CD4-positive, alpha-beta T cell treated with Interleukin-6 at 100 ng/mL for 8 hours (primary cell): ENCODE results near the gene PRKCB.
"Not testable (repeated sequence)": the region's sequence is repeated elsewhere in the genome, so short reads cannot be mapped to it uniquely, and the experiment has no call there.

Source experiments
- DNase-seq: peaks from one replicate; pipeline ENCODE4 v3.0.0-alpha.2; 2020; ENCODE audit warnings: mixed read lengths, low spot score

The PRKCB gene

DNA sequence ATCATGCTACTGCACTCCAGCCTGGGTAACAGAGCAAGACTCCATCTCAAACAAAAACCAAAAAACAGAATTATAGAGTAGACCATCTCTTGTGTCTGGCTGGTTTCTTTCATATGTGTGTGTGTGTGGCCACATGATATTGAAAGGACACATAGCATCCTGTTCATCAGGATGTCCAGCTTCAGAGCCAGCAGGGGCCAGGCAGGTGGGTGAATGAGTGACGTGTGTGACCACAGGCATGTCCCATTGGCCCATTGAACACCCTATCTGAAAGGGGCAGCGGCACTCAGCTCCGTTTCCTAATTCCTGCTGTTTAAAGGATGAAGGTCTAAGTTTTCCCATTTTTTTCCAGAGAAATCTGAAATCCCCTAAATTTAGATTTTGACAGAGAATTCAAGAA is 174.2 kb downstream of the PRKCB start:
- DNase-seq, result no peak

DNA sequence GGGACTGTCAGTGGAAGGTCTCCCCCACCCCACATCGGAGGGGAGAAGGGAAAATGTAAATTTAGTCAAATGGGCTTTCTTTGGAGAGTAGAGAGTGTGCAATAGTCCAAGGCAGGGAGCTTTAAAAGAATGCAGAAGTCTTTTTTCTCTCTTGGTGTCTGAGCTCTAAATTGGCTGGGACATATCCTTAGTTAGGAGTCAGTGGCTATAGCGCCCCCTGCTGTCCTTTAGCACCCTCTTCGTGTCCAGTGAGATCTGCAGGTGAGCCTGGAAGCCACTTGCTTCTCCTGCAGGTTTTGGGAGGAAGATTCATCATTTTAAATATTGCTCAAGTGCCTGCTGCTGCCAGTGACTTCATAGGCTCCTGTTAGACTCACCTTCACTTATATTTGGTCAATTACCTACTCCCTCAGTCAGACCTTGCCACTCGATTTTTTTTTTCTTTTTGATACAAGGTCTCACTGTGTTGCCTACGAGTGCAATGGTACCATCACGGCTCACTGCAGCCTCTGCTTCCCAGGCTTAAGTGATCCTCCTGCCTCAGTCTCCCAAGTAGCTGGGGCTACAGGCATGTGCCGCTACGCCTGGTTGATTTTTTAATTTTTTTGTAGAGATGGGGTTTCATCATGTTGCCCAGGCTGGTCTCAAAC is 174.8 kb downstream of the PRKCB start:
- peak; percentile 83 for DNase-seq

DNA sequence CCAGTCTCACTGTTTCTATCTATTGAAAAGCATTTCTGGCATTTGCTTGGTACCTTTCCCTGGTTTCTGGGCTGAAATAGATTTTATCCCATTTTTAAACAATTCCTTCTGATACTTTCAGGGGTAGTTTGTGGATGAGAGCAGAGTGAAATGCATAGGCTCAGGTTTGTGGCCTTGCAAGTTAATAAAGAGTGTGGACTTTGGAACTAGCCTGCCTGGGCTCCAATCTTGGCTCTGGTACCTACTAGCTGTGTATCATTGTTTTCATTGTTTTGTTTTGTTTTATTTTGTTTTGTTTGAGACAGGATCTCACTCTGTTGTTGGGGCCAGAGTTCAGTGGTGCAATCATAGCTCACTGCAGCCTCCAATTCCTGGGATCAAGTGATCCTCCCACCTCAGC is 175.5 kb downstream of the PRKCB start:
- DNase-seq, result no peak

DNA sequence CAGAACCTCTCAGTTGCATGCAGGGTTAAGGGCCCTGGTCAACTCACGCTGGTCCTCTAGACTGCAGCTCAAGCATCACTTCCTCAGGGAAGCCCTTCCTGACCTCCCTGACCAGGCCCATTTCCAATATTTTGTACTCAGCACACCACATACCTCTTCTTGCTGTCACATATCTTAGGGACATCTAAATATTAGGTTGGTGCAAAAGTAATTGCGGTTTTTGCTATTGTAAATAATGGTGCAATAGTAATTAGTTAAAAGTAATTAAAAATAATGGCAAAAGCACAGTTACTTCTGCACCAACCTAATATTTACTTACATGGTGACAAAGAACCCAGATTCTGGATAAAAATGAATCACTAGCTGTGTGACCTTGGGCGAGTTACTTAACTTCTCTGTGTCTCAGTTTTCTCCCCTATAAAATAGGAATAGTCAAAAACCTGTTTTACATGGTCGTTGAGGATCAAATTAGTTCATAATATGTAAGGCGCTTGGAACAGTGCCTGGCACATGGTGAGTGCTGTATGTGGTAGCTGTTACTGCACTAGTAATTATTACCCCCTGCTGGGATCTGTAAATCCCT is 177.4 kb downstream of the PRKCB start:
- no peak for DNase-seq

DNA sequence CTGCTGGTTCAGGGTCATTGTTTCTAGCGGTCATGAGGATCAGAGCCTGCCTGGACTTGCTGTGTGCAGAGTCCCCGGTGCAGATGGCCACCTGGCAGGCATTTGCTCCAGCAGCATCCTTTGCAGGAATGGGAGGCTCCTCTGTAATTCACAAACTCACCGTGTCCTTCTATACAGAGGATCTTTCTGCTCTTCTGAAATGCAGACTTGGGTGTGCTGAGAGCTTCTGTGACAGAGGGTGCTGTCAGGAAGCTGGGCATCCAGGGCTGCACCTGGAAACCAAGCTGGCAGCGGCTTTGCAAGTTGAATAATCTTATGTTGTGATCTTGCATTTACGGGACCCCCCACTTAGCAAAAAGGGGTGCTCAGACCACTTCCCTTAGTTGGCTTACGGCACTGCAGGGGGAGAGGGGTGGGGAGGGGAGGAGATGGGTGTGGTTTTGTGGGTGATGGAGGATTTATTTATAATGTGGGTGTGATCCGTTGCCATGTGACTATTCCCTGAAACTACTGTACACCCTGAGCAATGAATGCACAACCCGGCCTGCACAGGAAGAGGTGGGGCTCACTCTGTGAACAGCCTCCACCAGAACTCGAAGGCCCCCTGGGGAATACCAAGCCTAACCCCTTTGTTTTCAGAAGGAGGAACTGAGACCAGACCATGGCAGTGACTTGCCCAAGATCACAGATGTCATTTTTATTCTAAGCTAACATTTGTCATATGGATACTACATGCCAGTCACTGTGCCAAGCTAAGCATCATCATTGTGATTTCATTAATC is 178.3 kb downstream of the PRKCB start:
- DNase-seq, result peak; percentile 70

DNA sequence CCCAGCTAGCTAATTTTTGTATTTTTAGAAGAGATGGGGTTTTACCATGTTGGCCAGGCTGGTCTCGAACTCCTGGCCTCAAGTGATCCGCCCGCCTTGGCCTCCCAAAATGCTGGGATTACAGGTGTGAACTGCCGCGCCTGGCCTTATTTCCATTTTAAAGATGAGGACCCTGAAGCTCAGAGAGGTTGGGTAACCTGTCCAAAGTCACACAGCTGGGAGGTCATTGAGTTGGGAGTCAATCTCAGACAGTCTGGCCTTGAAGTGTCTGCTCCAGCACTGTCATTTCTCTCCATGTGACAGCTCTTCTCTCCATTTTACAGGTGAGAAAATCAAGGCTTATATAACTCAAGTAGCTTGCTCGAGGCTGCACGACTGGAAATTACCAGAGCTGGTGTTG is 179.2 kb downstream of the PRKCB start:
- DNase-seq, result not testable (repeated sequence)

DNA sequence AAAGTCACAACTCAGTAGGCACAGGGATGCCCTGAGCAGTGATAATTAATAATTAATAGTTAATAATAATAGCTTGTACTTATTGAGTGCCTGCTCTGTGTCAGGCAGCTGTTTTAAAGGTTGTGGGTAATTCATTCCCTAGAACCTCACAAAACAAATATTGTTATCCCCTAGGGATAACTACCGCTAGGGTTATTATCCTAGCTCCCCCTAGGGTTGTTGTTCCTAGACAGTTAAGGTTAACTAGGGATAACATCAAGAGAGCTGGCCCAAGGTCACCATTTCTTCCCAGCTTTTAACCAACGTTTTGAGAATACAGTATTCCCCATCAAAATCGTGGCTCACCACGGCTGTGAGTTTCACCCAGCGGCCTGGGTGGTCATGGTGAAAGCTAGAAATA is 180.1 kb downstream of the PRKCB start:
- no peak for DNase-seq

DNA sequence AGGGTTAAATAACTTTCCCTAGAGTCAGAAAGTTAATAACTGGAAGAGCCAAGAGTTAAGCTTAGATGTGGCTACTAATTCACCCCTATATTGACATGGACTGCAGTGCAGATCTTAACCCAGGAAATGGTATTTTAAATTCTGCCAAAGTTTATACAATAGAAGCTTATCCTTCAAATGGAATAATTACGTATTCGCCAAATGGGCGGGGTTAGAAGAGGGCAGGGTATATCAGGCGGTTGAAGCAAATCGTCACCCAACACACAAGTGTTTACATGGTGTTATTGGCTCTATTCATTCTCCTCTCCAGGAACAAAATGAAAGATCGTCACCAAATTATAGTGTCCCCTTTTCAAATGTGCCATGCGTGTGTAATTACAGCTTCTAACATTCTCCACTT is 182.7 kb downstream of the PRKCB start:
- DNase-seq, result no peak

DNA sequence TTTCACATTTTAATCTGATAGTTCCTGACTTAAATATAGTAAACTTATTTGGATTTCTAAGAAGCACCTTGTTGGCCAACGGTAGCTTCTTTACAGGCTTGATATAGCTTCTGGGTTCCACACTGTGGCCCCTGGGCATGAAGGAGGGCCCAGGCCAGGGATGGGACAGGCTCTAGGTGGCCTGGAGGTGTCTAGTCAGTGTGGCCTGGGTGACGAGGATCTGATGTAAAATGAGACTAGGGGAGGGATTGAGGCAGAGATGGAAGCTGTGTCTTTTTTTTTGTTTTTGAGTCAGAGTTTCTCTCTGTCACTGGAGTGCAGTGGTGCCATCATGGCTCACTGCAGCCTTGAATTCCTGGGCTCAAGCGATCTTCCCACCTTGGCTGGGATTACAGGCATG is 187.0 kb downstream of the PRKCB start:
- DNase-seq, result no peak

DNA sequence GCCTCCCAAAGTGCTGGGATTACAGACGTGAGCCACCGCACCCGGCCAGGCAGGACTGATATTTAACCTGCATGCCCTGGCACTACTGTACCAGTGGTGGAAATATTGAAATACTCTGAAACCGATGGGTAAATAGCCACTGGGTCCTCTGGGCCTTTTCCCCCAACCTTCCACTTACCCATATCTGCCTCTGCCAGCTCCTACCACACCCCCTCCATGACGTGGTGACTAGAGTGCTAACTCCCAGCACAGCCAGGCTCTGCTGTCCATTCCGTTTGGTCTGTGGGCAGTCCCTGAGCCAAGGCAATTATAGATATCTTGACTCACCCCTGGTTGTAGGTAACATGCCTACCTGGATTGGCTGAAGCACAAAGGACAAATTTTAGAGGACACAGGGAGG is 187.8 kb downstream of the PRKCB start:
- DNase-seq, result no peak

DNA sequence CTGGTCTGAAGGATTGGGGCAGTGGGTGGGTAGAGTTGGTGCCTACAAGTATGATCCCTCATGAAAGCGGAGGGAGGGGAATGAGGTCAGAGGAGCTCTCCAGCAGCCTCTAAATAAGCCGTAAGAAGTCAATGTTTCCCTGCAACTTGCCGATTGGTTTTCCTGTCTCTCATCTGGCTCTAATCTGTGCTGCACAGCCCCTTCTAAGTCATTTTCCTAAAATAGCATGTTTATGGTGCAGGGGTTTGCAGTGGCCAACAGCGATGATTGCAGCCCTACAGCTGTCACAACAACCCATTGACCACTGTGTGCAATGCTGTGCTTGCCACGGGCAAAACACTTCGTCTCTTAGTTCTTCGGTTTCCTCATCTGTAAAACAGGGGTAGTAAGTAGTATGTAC is 189.2 kb downstream of the PRKCB start:
- no peak for DNase-seq

DNA sequence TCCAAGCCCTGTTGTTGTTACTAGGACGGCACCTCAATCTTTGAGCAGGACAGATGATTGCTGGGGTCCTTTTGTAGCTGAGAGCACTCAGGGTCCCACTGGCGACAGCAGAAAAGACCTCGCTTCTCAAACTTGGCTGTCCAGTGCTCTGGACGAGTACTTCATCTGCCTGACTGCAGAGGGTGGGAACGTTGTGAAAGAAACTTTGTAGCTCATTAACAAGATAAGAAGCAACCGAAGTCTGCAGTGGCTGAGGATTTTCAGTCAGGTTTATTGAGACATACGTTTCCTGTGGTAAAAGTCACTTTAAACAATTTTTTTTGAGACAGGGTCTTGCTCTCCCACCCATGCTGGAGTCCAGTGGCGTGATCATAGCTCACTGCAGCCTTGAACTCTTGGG is 191.7 kb downstream of the PRKCB start:
- DNase-seq, result no peak

DNA sequence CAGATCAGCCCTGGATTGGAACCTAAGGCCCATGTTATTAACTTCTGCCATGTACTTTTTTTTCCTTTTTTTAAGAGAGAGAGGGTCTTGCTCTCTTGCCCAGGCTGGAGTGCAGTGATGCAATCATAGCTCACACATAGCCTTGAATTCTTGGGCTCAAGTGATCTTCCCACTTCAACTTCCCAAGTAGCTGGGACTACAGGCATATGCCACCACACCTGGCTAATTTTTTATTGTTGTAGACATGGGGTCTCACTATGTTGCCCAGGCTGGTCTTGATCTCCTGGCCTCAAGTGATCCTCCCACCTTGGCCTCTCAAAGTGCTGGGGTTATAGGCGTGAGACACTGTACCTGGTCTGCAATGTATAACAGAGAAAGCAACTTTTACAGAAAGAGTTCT is 194.1 kb downstream of the PRKCB start:
- DNase-seq, result not testable (repeated sequence)

DNA sequence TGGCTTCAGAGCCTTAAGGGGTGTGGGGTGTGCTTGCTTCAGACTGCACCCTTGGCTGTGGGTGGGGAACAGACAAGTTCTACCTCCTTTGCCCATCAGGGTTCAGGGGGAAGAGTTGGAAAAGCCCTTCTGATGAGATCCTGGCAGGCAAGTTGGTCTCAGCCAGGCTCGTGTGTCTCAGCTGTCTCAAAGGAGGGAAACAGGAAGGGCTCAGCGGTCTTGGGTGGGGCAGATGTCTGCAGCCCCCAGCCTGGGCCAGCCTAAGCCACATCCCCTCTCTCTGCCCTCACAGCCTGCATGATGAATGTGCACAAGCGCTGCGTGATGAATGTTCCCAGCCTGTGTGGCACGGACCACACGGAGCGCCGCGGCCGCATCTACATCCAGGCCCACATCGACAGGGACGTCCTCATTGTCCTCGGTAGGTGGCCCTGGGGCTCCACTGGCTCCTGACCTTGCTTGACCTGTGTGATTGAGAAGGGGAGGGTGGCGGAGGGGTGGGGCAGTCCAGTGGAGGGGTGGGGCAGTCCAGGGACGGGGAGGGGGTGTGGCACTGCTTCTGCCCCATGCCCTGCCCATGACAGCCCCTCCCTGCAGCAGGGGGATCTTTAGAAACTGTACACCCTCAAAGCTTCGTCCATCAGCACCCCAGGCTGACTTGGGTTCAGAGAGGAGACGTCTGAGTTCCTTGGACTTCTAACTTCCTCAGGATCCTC is 199.5 kb downstream of the PRKCB start:
- DNase-seq, result peak; percentile 29

DNA sequence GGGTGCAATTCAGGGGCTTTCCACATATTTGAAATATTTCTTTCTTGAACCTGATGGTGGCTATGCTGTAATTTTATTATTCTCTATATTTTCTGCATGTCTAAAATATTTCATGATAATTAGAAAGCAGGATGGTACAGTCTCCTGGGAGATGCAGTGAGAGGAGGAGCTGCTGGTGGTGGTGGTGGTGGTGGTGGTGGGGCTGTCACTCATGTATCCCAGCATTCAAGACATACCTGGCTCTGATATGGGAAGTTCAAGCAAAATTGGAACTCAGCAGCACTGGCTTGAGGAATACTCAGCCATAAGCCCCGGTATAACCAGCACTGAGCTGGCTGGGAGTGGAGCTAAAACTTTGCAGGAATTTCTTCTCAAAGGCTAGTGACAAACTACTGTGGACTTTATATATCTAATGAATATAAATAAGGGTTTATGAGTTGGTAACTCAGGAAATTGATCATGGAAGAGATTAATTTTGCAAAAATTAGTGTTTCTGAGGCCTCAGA is 200.3 kb downstream of the PRKCB start:
- DNase-seq, result no peak

DNA sequence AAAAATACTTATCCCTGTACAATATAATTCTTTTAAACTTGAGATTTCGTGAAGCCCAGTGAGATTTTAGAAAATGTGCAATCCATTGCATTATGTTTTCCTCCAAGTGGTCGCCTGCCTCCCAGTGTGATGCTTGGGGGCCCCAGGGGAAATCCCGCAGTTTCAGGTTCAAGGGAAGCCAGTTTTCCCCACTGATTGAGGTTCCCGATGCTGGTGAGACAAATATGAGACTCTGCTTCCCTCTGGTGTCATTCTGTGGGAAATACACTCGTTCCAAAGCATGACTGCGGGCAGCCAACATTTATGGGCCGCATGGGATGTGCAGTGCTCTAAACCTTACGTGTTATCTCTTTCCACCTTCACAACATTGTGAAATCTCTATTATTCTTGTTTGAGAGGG is 200.8 kb downstream of the PRKCB start:
- peak; percentile 34 for DNase-seq

DNA sequence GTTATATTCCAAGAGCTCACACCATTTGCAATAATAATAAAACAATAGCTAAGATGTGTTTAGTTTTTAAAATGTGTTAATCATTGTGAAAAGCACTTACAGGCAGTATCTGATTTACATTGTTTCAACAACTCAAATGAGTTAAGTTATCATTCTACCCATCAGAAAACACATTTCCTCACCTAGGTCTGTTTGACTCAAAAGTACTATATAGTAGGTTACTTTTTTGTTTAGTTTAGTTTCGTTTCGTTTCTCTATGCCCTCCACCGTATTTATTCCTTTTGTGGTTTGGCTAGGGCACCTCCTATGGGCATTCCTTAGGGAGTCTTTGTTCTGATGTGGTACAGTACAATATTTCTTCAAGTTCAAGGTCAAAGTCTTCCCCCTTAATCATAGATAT is 201.6 kb downstream of the PRKCB start:
- DNase-seq, result no peak

DNA sequence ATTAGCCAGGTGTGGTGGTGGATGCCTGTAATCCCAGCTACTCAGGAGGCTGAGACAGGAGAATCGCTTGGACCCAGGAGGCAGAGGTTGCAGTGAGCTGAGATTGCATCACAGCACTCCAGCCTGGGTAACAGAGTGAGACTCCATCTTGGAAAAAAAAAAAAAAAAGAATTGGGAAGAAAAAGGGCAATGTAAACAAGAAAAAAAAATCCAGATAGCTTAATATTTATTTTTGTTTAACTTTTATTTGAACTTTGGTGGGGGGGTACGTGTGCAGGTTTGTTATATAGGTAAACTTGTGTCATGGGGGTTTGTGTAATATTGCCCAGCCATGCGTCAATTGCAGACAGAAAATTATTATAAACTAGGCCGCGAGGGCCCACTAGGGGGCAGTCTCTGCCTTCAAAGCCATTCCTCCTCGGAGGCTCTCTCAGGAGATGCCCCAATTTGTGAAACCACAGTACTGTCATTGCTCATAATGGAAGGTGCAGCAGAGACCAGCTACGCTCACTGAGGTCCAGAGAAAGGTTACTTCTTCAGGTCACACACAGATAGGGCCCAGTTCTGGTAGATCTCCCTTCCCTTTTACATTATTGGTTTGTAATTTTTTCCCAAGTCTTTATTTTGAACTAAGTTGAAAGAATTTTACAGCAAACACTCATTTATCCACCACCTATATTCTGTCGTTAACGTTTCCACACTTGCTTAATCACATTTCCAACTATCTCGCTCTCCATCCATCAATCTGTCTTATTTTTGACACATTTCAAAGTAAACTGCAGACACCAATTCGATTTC is 206.2 kb downstream of the PRKCB start:
- DNase-seq, result peak; percentile 74

DNA sequence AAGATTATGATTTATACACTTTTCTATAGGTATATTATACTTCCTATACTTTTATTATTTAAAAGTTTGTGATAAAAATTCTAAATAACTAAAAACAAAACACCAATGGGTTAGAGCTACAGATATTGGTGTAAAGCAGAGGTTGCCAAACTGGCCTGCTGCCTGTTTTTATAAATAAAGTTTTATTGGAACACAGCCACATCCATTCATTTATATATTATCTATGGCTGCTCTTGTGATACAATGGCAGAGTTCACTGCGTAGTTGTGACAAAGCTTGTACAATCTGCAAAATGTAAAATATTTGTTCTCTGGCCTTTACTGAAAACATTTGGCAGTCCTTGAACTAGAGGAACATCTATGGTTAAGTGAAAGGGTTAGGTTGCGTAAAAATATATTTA is 208.7 kb downstream of the PRKCB start:
- no peak for DNase-seq

DNA sequence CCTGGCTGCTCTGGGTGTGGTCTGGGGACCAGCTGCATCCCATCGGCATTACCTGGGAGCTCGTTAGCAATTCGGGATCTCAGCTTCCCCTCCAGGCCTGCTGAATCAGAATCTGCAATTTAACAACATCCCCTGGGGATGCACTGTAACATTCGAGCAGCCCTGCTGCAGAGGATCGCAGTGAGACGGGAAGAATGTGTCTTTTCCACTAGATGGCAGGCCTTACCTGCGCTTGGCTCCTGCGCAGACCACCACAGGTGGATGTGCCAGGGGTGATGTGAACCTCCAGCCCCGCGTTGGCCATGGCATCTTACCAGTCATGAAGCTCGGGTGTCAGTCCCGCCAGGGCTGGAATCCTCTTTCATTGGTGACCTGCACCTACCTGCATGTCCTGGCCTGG is 209.9 kb downstream of the PRKCB start:
- no peak for DNase-seq

DNA sequence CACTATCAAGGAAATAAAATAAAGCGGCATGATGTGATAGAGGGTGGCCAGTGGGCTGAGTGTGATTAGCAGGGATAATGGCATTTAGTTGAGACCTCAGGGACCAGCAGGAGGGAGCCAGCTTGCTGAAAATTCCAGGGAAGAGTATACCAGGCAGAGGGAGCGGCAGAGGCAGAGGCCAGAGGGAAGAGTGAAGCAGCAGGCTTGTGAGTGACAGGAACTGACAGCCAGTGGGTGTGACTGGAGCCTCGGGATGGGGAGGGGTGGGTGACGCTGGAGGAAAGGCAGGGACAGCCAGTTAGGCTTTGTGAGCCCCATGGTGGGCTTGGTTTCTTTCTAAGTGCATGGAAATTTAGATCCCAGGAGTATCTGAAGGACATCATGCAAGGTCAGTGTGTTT is 210.7 kb downstream of the PRKCB start:
- no peak for DNase-seq

DNA sequence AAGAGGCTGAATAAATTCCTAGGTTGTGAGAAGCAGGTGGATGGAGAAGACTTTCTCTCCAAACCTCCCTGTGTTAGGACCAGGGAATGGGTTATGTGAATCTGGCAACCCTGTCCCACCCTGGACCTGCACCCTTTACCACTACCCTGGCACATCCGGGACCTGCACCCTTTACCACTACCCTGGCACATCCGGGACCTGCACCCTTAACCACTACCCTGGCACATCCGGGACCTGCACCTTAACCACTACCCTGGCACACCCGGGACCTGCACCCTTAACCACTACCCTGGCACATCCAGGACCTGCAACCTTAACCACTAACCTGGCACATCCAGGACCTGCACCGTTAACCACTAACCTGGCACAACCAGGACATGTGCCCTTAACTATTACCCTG is 213.3 kb downstream of the PRKCB start:
- no peak for DNase-seq
